Common myeloid progenitor, CD34-positive (primary cell): ENCODE measurements around the gene FHIT. TPM values are rescaled to one million over a fixed set of nuclear protein-coding genes. Genes with fewer than 3 reads are reported as not detected.

Experiments used
- CTCF ChIA-PET: fragments of 350-600 bp; sonication (Branson Sonifier 250); formaldehyde crosslinking; loops from one replicate; lab custom pipeline; 2021; ENCODE audit warnings: antibody characterized with exemption; lab: Charles Lee
- POLR2A ChIA-PET: fragments of 350-600 bp; sonication (Branson Sonifier 250); formaldehyde crosslinking; loops from one replicate; lab custom pipeline; 2021; ENCODE audit warnings: antibody characterized with exemption; lab: Charles Lee
- DNase-seq, 3 donors: peaks; one replicate each; pipeline versions ENCODE4 v3.0.0 to v3.0.0-alpha.2; 2013
- H3K27ac ChIP-seq, 2 experiments: 1 replicate in 1 of 2; 2 replicates in 1 of 2; pipeline ENCODE4 v1.7.0; 2013; ENCODE audit warnings: inconsistent platforms in 2 of 2, low read length in 2 of 2, mild to moderate bottlenecking in 2 of 2, low read depth in 1 of 2, moderate library complexity in 1 of 2; ENCODE audit not compliant: severe bottlenecking in 2 of 2, insufficient read depth in 1 of 2, poor library complexity in 1 of 2
- H3K27me3 ChIP-seq, 5 experiments: replicated peaks in 2 of 5; 1 replicate in 3 of 5; 2 replicates in 2 of 5; pipeline versions ENCODE4 v1.6.1 to v1.7.0; 2013; ENCODE audit warnings: low read length in 4 of 5, mild to moderate bottlenecking in 2 of 5, moderate library complexity in 2 of 5, inconsistent platforms in 1 of 5; ENCODE audit not compliant: insufficient read depth in 5 of 5, control insufficient read depth in 4 of 5
- H3K36me3 ChIP-seq, 4 experiments: 1 replicate in 2 of 4; 2 replicates in 2 of 4; pipeline versions ENCODE4 v1.6.1 to v1.7.0; 2013; ENCODE audit warnings: low read length in 3 of 4, control low read depth in 1 of 4, mild to moderate bottlenecking in 1 of 4; ENCODE audit not compliant: control insufficient read depth in 4 of 4, insufficient read depth in 4 of 4
- H3K4me1 ChIP-seq, 4 experiments: 1 replicate in 3 of 4; 2 replicates in 1 of 4; pipeline versions ENCODE4 v1.6.1 to v1.7.1; 2013; ENCODE audit warnings: low read length in 3 of 4, mild to moderate bottlenecking in 3 of 4, control low read depth in 1 of 4, inconsistent platforms in 1 of 4, moderate library complexity in 1 of 4; ENCODE audit not compliant: control insufficient read depth in 4 of 4, insufficient read depth in 4 of 4; ENCODE audit errors: control extremely low read depth in 1 of 4
- H3K4me3 ChIP-seq, 7 experiments: 1 replicate in 4 of 7; 2 replicates in 3 of 7; pipeline versions ENCODE4 v1.5.1 to v1.7.0; 2013; ENCODE audit warnings: mild to moderate bottlenecking in 7 of 7, low read length in 6 of 7, moderate library complexity in 6 of 7, inconsistent platforms in 2 of 7, low read depth in 2 of 7, control low read depth in 1 of 7; ENCODE audit not compliant: insufficient read depth in 4 of 7, control insufficient read depth in 1 of 7; ENCODE audit errors: extremely low read depth in 1 of 7
- H3K9me3 ChIP-seq, 5 experiments: 1 replicate in 4 of 5; 2 replicates in 1 of 5; pipeline versions ENCODE4 v1.6.1 to v1.7.1; 2013; ENCODE audit warnings: low read length in 4 of 5, mild to moderate bottlenecking in 2 of 5, inconsistent platforms in 1 of 5, low read depth in 1 of 5, moderate library complexity in 1 of 5; ENCODE audit not compliant: control insufficient read depth in 4 of 5, insufficient read depth in 2 of 5; ENCODE audit errors: control extremely low read depth in 1 of 5
- WGBS: methylation state at CpG from one replicate; pipeline ENCODE4 v1.1.5; 2013; ENCODE audit not compliant: insufficient coverage; 5-methylcytosine and 5-hydroxymethylcytosine counted together
- polyA plus RNA-seq: library from polyadenylated mRNA; unstranded; fragments of 120-200 nt; gene quantifications from one replicate; pipeline ENCODE4 v1.2.1, GENCODE V29; 2013

The FHIT gene
- 23.7 TPM for polyA plus RNA-seq

- ChIA-PET CTCF (no interaction called here), POLR2A (no interaction called here)
- Histone ChIP-seq H3K27ac (peak within 1 kb of the TSS; percentile 55 to 76), H3K9me3 (no peaks in the 10 kb centered on the region), H3K27me3 (no peaks in the 10 kb centered on the region), H3K4me3 (peak within 1 kb of the TSS; percentile 67 to 100 (median 83)), H3K36me3 (peaks cover 0 to 2% (median 0%) of the 10 kb centered on the region in 4 experiments), H3K4me1 (peaks cover 16 to 20% (median 18%) of the 10 kb centered on the region in 4 experiments)
- under 1% methylated on average over 39 of the region's 41 CpGs for WGBS
- peak; percentile 92 to 96 (median 95) for DNase-seq
These were observed at the start of gene FHIT for GRCh38 chr3:61251174-61251972. TSS of gene FHIT (minus strand) at chr3:61251452.

GRCh38 chr3:61300786-61301185, 49.5 kb upstream of the FHIT start:
- DNase-seq: no peak
- ChIA-PET CTCF (no interaction called here), POLR2A (no interaction called here)
- no peak overlapping the region for H3K4me3 ChIP-seq
- H3K27me3 ChIP-seq: peaks cover 0 to 2% (median 0%) of the 10 kb centered on the region in 5 experiments
- 100% methylated on average over 1 of the region's 2 CpGs for WGBS
- H3K9me3 ChIP-seq: peaks cover 0 to under 1% (median 0%) of the 10 kb centered on the region in 5 experiments
- H3K27ac ChIP-seq: no peak overlapping the region
- no peaks in the 10 kb centered on the region for H3K4me1 ChIP-seq
- no peaks in the 10 kb centered on the region for H3K36me3 ChIP-seq

- WGBS: 100% methylated on average over 2 of the region's 4 CpGs
- no peak for DNase-seq
- no peaks in the 10 kb centered on the region for H3K9me3 ChIP-seq
- no peak overlapping the region for H3K4me3 ChIP-seq
- no peaks in the 10 kb centered on the region for H3K4me1 ChIP-seq
- CTCF ChIA-PET: no interaction called here
- no peaks in the 10 kb centered on the region for H3K36me3 ChIP-seq
- POLR2A ChIA-PET: no interaction called here
- peaks cover 0 to 2% (median 0%) of the 10 kb centered on the region in 5 experiments for H3K27me3 ChIP-seq
- H3K27ac ChIP-seq: no peak overlapping the region
These were observed 48.7 kb upstream of the FHIT start for GRCh38 chr3:61300006-61300380.

GRCh38 chr3:61299343-61300005, 48.2 kb upstream of the FHIT start:
- no peaks in the 10 kb centered on the region for H3K9me3 ChIP-seq

GRCh38 chr3:61297821-61298220, 46.6 kb upstream of the FHIT start:
- ChIA-PET POLR2A (no interaction called here), CTCF (no interaction called here)
- no peak for DNase-seq
- no CpG with 5 or more reads among the region's 1 CpG for WGBS
- H3K27me3 ChIP-seq: peaks cover 0 to 2% (median 0%) of the 10 kb centered on the region in 5 experiments
- H3K9me3 ChIP-seq: no peaks in the 10 kb centered on the region
- no peaks in the 10 kb centered on the region for H3K36me3 ChIP-seq
- H3K4me1 ChIP-seq: no peaks in the 10 kb centered on the region
- H3K4me3 ChIP-seq: no peak overlapping the region
- no peak overlapping the region for H3K27ac ChIP-seq

More at GRCh38 chr3:61299343-61300005, 48.2 kb upstream of the FHIT start:
- ChIA-PET POLR2A (no interaction called here), CTCF (no interaction called here)
- no peak overlapping the region for H3K27ac ChIP-seq
- H3K4me1 ChIP-seq: no peaks in the 10 kb centered on the region
- no peak overlapping the region for H3K4me3 ChIP-seq
- H3K36me3 ChIP-seq: no peaks in the 10 kb centered on the region
- no peak for DNase-seq
- peaks cover 0 to 3% (median 0%) of the 10 kb centered on the region in 5 experiments for H3K27me3 ChIP-seq
- 100% methylated on average over 2 of the region's 3 CpGs for WGBS

GRCh38 chr3:61288446-61288845, 37.2 kb upstream of the FHIT start:
- WGBS: 98% methylated on average over 4 of the region's 5 CpGs
- no peaks in the 10 kb centered on the region for H3K27me3 ChIP-seq
- CTCF ChIA-PET: no interaction called here
- DNase-seq: no peak
- H3K4me1 ChIP-seq: no peaks in the 10 kb centered on the region
- POLR2A ChIA-PET: no interaction called here
- H3K4me3 ChIP-seq: no peak overlapping the region
- no peaks in the 10 kb centered on the region for H3K36me3 ChIP-seq
- no peaks in the 10 kb centered on the region for H3K9me3 ChIP-seq
- no peak overlapping the region for H3K27ac ChIP-seq

GRCh38 chr3:61283876-61284275, 32.6 kb upstream of the FHIT start:
- ChIA-PET POLR2A (no interaction called here), CTCF (no interaction called here)
- no peak for DNase-seq
- no peaks in the 10 kb centered on the region for H3K36me3 ChIP-seq
- H3K4me3 ChIP-seq: no peak overlapping the region
- no peaks in the 10 kb centered on the region for H3K27me3 ChIP-seq
- H3K27ac ChIP-seq: no peak overlapping the region
- no peaks in the 10 kb centered on the region for H3K4me1 ChIP-seq
- no peaks in the 10 kb centered on the region for H3K9me3 ChIP-seq
